Liver (tissue), 9 donors: ENCODE data around the gene PCSK1N. TPM values are rescaled to one million over a fixed set of nuclear protein-coding genes. Genes with fewer than 3 reads are reported as not detected.
"Not testable (repeated sequence)": the region's sequence is repeated elsewhere in the genome, so short reads cannot be mapped to it uniquely, and the experiment has no call there.

Experiments
- DNase-seq: peaks from one replicate; pipeline ENCODE4 v3.0.0-alpha.2; 2017; ENCODE audit warnings: low spot score
- H3K27ac ChIP-seq, 2 donors: one replicate each; pipeline ENCODE4 v1.7.0; 2013; ENCODE audit warnings: inconsistent platforms in 2 of 2, low read length in 2 of 2, control low read depth in 1 of 2, low read depth in 1 of 2, mild to moderate bottlenecking in 1 of 2
- H3K27me3 ChIP-seq, 4 donors: one replicate each; pipeline versions ENCODE4 v1.6.1 to v1.7.0; 2013; ENCODE audit warnings: low read length in 3 of 4, inconsistent platforms in 1 of 4, mild to moderate bottlenecking in 1 of 4, moderate library complexity in 1 of 4; ENCODE audit not compliant: control insufficient read depth in 4 of 4, insufficient read depth in 4 of 4
- H3K36me3 ChIP-seq, 4 donors: one replicate each; pipeline versions ENCODE4 v1.6.1 to v1.7.0; 2013; ENCODE audit warnings: low read length in 3 of 4, mild to moderate bottlenecking in 3 of 4, low read depth in 1 of 4, moderate library complexity in 1 of 4; ENCODE audit not compliant: control insufficient read depth in 4 of 4, insufficient read depth in 3 of 4
- H3K4me1 ChIP-seq, 4 donors: one replicate each; pipeline versions ENCODE4 v1.6.1 to v1.7.0; 2013; ENCODE audit warnings: low read length in 3 of 4, mild to moderate bottlenecking in 3 of 4, moderate library complexity in 1 of 4; ENCODE audit not compliant: control insufficient read depth in 4 of 4, insufficient read depth in 4 of 4
- H3K4me3 ChIP-seq, 3 donors: one replicate each; pipeline versions ENCODE4 v1.6.1 to v1.7.0; 2013; ENCODE audit warnings: low read length in 3 of 3, control low read depth in 1 of 3, low read depth in 1 of 3, mild to moderate bottlenecking in 1 of 3
- H3K9ac ChIP-seq, 2 donors: one replicate each; pipeline ENCODE4 v1.7.0; 2013; ENCODE audit warnings: low read length in 2 of 2, mild to moderate bottlenecking in 2 of 2, moderate library complexity in 2 of 2, control low read depth in 1 of 2, low read depth in 1 of 2
- H3K9me3 ChIP-seq, 4 donors: one replicate each; pipeline versions ENCODE4 v1.6.1 to v1.7.0; 2013; ENCODE audit warnings: low read length in 3 of 4; ENCODE audit not compliant: control insufficient read depth in 4 of 4
- ATF3 ChIP-seq: IDR thresholded peaks from 2 replicates; pipeline ENCODE4 v1.6.1; 2016; ENCODE audit warnings: antibody characterized with exemption
- CTCF ChIP-seq: fragments of 150-350 bp; IDR thresholded peaks from 2 replicates; pipeline ENCODE4 v1.5.1; 2017; ENCODE audit warnings: improper control_type of control experiment, low read depth, low read length; ENCODE audit not compliant: missing input control
- EGR1 ChIP-seq, 2 donors: IDR thresholded peaks; 2 replicates each; pipeline ENCODE4 v1.6.1; 2016 to 2018; ENCODE audit warnings: antibody characterized with exemption in 2 of 2, low read depth in 2 of 2
- FOXA1 ChIP-seq: IDR thresholded peaks from 2 replicates; pipeline ENCODE4 v1.6.1; 2016; ENCODE audit warnings: antibody characterized with exemption
- FOXA2 ChIP-seq: IDR thresholded peaks from 2 replicates; pipeline ENCODE4 v1.6.1; 2016; ENCODE audit warnings: antibody characterized with exemption
- GABPA ChIP-seq, 2 donors: IDR thresholded peaks in 1 of 2; conservative IDR thresholded peaks in 1 of 2; 2 replicates each; pipeline ENCODE4 v1.6.1; 2016; ENCODE audit warnings: antibody characterized with exemption in 2 of 2, mild to moderate bottlenecking in 1 of 2, moderate library complexity in 1 of 2
- HNF4A ChIP-seq, 2 donors: conservative IDR thresholded peaks; 2 replicates each; pipeline ENCODE4 v1.6.1; 2016; ENCODE audit warnings: antibody characterized with exemption in 2 of 2, mild to moderate bottlenecking in 2 of 2
- HNF4G ChIP-seq: IDR thresholded peaks from 2 replicates; pipeline ENCODE4 v1.6.1; 2016; ENCODE audit warnings: antibody characterized with exemption
- JUND ChIP-seq, 2 donors: IDR thresholded peaks; 2 replicates each; pipeline ENCODE4 v1.6.1; 2016; ENCODE audit warnings: antibody characterized with exemption in 2 of 2
- NR2F2 ChIP-seq: IDR thresholded peaks from 2 replicates; pipeline ENCODE4 v1.6.1; 2016; ENCODE audit warnings: antibody characterized with exemption
- RAD21 ChIP-seq, 2 donors: IDR thresholded peaks; 2 replicates each; pipeline ENCODE4 v1.6.1; 2016; ENCODE audit warnings: antibody characterized with exemption in 2 of 2, mild to moderate bottlenecking in 2 of 2
- REST ChIP-seq: IDR thresholded peaks from 2 replicates; pipeline ENCODE4 v1.6.1; 2016; ENCODE audit warnings: antibody characterized with exemption, mild to moderate bottlenecking
- RXRA ChIP-seq, 2 donors: IDR thresholded peaks; 2 replicates each; pipeline ENCODE4 v1.6.1; 2017 to 2018; ENCODE audit warnings: antibody characterized with exemption in 2 of 2, mild to moderate bottlenecking in 1 of 2
- TAF1 ChIP-seq: conservative IDR thresholded peaks from 2 replicates; pipeline ENCODE4 v1.6.1; 2016; ENCODE audit warnings: antibody characterized with exemption, mild to moderate bottlenecking
- ZBTB33 ChIP-seq: IDR thresholded peaks from 2 replicates; pipeline ENCODE4 v1.6.1; 2016; ENCODE audit warnings: antibody characterized with exemption
- WGBS: extraction: QIAGEN DNeasy Blood & Tissue Kit; methylation state at CpG from one replicate; pipeline ENCODE4 v1.1.7; 2013; 5-methylcytosine and 5-hydroxymethylcytosine counted together
- polyA plus RNA-seq, 2 donors: library from polyadenylated mRNA; stranded (reverse) in 1 of 2; unstranded in 1 of 2; fragments of 200-250 nt in 1 of 2; fragments of >200 nt in 1 of 2; fragmentation: Nextera tagmentation in 1 of 2; extraction: Ambion mirVana in 1 of 2; gene quantifications; one replicate each; pipeline versions ENCODE4 v1.2.1 to v1.2.3, GENCODE V29; 2013 to 2015
- total RNA-seq, 2 donors: library from RNA; depleted of rRNA; stranded (reverse); fragments of >200 nt; gene quantifications; one replicate each; pipeline ENCODE4 v1.2.3, GENCODE V29; 2014
- donor health status: healthy.
- donor health status: healthy.
- donor health status: healthy.
- donor health status: healthy.
- donor health status: healthy.

The PCSK1N gene
- total and polyA plus RNA-seq, 4 donors: 0.05 to 5.4 (median 0.92) TPM

- H3K27ac ChIP-seq, H3K9me3 ChIP-seq, H3K27me3 ChIP-seq, DNase-seq, H3K4me1 ChIP-seq, H3K4me3 ChIP-seq, H3K9ac ChIP-seq: not testable (repeated sequence)
- WGBS: 66% methylated on average over 9 of the region's 9 CpGs
- H3K36me3 ChIP-seq: peaks cover 12 to 80% (median 23%) of the 10 kb centered on the region in 4 donors
- TF ChIP-seq HNF4A (conservative IDR thresholded peaks at IDR 0.05): peak in 1 of 2 donors; percentile 4
Measured at GRCh38 chrX:48819394-48819793, 16.0 kb downstream of the PCSK1N start.

- no peak overlapping the region for H3K27ac ChIP-seq
- over 99% methylated on average over 4 of the region's 4 CpGs for WGBS
- no peaks in the 10 kb centered on the region for H3K27me3 ChIP-seq
- H3K9ac ChIP-seq: no peak overlapping the region
- H3K4me1 ChIP-seq: peaks cover 0 to 5% (median 1%) of the 10 kb centered on the region in 4 donors
- DNase-seq: no peak
- H3K9me3 ChIP-seq: no peaks in the 10 kb centered on the region
- peaks cover 12 to 75% (median 21%) of the 10 kb centered on the region in 4 donors for H3K36me3 ChIP-seq
- TF ChIP-seq EGR1 (IDR thresholded peaks at IDR 0.05; ENCODE audit: low read depth in 2 of 2): no peak
- no peak for TF ChIP-seq FOXA2
- no peak for TF ChIP-seq ZBTB33
- no peak for TF ChIP-seq HNF4A (conservative IDR thresholded peaks at IDR 0.05)
- TF ChIP-seq RAD21 (IDR thresholded peaks at IDR 0.05): no peak
- no peak for TF ChIP-seq ATF3
- no peak for TF ChIP-seq CTCF
- no peak overlapping the region for H3K4me3 ChIP-seq
Measured at GRCh38 chrX:48818866-48819265, 16.5 kb downstream of the PCSK1N start.

GRCh38 chrX:48818098-48818497 lies 17.3 kb downstream of the PCSK1N start:
- Histone ChIP-seq H3K4me1 (peaks cover 0 to 5% (median 1%) of the 10 kb centered on the region in 4 donors), H3K36me3 (peaks cover 12 to 71% (median 17%) of the 10 kb centered on the region in 4 donors), H3K9me3 (no peaks in the 10 kb centered on the region), H3K27ac (no peak overlapping the region), H3K27me3 (no peaks in the 10 kb centered on the region), H3K4me3 (no peak overlapping the region), H3K9ac (no peak overlapping the region)
- WGBS: 98% methylated on average over 16 of the region's 16 CpGs
- DNase-seq: no peak
- no peak for TF ChIP-seq FOXA2
- TF ChIP-seq ZBTB33: no peak
- no peak for TF ChIP-seq RXRA (IDR thresholded peaks at IDR 0.05)
- no peak for TF ChIP-seq TAF1
- no peak for TF ChIP-seq HNF4G
- TF ChIP-seq FOXA1: no peak
- TF ChIP-seq GABPA (IDR thresholded peaks at IDR 0.05 in 1 of 2, conservative IDR thresholded peaks at IDR 0.05 in 1 of 2): no peak
- no peak for TF ChIP-seq NR2F2
- TF ChIP-seq JUND (IDR thresholded peaks at IDR 0.05): no peak
- TF ChIP-seq CTCF: no peak
- TF ChIP-seq REST: no peak
